Measurements from ENCODE around the gene SKAP1.

DNA sequence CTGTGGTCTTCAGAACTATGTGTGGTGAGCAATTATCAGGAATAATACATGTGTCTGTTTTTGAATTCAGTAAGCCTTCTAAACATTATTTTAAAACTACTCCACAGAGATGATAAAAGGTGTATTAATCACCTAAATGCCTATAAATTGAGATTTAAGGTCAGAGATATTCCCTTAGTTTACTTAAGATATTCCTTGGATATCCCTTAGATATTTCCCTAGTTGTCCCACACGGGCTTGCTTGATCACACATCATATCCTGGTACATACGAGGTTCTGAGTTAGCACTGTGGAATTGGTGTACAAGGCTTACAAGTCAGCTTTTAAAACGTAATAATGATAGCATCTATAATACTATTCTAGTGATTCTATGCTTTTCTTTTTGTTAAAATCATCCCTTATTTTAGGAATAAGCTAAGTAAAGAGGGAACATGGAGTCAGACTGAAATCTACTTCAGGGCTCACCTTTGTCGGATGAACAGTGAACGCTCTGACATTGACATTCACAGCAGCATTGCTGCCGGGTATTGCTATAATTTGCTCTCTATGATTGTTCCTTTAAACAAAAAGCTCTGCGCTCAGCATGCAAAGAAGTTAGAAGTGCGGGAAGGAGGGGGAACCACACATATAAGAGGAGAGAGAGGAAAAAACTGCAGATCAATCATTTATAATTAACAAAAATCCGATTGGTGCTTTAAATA lies 136.5 kb downstream of the SKAP1 start:
- TF ChIP-seq, protein P1, sequence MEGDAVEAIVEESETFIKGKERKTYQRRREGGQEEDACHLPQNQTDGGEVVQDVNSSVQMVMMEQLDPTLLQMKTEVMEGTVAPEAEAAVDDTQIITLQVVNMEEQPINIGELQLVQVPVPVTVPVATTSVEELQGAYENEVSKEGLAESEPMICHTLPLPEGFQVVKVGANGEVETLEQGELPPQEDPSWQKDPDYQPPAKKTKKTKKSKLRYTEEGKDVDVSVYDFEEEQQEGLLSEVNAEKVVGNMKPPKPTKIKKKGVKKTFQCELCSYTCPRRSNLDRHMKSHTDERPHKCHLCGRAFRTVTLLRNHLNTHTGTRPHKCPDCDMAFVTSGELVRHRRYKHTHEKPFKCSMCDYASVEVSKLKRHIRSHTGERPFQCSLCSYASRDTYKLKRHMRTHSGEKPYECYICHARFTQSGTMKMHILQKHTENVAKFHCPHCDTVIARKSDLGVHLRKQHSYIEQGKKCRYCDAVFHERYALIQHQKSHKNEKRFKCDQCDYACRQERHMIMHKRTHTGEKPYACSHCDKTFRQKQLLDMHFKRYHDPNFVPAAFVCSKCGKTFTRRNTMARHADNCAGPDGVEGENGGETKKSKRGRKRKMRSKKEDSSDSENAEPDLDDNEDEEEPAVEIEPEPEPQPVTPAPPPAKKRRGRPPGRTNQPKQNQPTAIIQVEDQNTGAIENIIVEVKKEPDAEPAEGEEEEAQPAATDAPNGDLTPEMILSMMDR (CRISPR knock-in tag; IDR thresholded peaks at IDR 0.05) = no peak
- TF ChIP-seq HMGXB4 (CRISPR knock-in tag; IDR thresholded peaks at IDR 0.05; ENCODE audit: borderline replicate concordance in 1 of 2, low read depth in 1 of 2) (no peak), FIP1L1 (IDR thresholded peaks at IDR 0.05; ENCODE audit: borderline replicate concordance, insufficient read depth, low read depth, low read length) (no peak)

All from HepG2 (cell line).